ENCODE measurements around the gene SOX12.
"Not testable (repeated sequence)": the region's sequence is repeated elsewhere in the genome, so short reads cannot be mapped to it uniquely, and the experiment has no call there.

The SOX12 gene

DNA sequence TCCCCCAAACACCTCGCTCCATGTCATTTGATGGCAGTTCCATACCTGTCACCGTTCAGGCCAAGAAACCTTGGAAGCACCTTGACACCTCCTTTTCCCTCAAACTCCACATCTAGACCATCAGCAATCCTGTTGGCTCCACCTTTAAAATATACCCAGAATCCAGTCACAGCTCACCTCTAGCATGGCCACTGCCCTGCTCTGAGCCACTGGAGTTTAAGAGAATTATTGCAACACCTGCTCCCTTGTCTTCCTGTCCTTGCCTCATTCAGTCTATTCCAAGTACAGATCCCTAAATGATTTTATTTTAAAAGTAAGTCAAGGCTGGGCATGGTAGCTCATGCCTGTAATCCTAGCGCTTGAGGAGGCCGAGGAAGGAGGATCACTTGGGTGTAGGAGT is 43.6 kb downstream of the SOX12 start:
- TF ChIP-seq, protein P1, sequence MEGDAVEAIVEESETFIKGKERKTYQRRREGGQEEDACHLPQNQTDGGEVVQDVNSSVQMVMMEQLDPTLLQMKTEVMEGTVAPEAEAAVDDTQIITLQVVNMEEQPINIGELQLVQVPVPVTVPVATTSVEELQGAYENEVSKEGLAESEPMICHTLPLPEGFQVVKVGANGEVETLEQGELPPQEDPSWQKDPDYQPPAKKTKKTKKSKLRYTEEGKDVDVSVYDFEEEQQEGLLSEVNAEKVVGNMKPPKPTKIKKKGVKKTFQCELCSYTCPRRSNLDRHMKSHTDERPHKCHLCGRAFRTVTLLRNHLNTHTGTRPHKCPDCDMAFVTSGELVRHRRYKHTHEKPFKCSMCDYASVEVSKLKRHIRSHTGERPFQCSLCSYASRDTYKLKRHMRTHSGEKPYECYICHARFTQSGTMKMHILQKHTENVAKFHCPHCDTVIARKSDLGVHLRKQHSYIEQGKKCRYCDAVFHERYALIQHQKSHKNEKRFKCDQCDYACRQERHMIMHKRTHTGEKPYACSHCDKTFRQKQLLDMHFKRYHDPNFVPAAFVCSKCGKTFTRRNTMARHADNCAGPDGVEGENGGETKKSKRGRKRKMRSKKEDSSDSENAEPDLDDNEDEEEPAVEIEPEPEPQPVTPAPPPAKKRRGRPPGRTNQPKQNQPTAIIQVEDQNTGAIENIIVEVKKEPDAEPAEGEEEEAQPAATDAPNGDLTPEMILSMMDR (IDR thresholded peaks at IDR 0.05; ENCODE audit: extremely low read depth, missing control alignments) = no peak
- no peak for DNase-seq (ENCODE audit: low spot score)

- TF ChIP-seq, protein P1 (IDR thresholded peaks at IDR 0.05; ENCODE audit: extremely low read depth, missing control alignments) = no peak
- no peak for DNase-seq (ENCODE audit: low spot score)
Measured at GRCh38 chr20:370151-370600, 44.8 kb downstream of the SOX12 start.

DNA sequence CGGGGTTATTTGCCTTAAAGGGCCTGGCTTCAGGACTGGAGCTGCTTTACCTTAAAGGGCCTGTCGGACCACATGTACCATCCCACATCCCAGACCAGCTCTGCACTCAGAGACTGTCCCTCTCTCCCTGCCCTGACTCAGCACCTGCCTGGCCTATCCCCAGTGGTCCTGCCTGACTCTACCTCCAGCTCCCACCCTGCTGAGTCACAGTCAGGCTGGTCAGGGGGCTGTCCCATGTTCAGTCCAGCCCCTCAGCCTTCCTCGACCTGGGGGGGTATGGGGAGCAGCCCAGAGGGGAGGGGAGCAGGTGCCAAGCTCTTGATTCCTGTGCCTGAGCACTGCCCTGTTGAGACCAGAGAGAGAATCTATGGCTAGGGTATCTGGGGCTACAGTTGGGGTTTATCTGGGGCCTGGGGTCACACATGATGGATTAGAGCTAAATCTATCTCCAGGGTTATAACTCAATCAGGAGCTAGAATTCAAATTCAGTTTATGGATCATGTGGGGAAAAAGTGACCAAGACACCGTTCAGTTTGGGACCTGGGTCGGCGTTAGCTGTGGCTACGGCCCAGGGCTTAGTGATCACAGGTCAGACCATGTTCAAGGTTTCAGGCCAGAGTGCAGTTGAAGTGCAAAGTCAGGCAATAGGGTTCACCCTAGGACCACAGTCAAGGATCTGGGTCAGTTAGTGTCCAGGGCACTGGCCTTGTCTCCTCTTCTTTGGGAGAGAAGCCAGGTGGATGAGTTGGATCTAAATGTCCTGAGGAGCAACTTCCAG is 45.8 kb downstream of the SOX12 start:
- TF ChIP-seq, protein P1 (IDR thresholded peaks at IDR 0.05; ENCODE audit: extremely low read depth, missing control alignments) = no peak
- DNase-seq (ENCODE audit: low spot score) = no peak

GRCh38 chr20:371755-372542 is 46.6 kb downstream of the SOX12 start:
- no peak for DNase-seq (ENCODE audit: low spot score)
- TF ChIP-seq, protein P1 (IDR thresholded peaks at IDR 0.05; ENCODE audit: extremely low read depth, missing control alignments) = no peak

DNA sequence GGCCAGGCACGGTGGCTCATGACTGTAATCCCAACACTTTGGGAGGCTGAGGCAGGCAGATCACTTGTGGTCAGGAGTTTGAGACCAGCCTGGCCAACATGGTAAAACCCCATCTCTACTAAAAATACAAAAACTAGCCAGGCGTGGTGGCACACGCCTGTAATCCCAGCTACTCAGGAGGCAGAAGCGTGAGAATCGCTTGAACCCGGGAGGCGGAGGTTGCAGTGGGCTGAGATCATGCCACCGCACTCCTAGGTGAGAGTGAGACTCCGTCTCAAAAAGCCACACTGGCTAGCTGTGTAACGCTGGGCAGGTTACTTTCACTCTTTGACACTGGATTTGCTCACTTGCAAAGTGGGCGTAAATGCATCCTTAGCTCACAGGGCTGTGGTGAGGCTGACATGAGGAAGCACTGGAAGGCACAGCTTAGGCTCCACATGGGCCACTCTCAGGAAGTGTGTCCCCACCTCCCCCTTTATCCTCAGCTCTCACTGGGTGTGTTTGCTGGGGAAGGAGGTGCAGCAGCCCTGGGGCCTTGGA is 47.3 kb downstream of the SOX12 start:
- not testable (repeated sequence) for DNase-seq (ENCODE audit: low spot score)

GRCh38 chr20:373171-373890 is 48.0 kb downstream of the SOX12 start:
- no peak for DNase-seq (ENCODE audit: low spot score)
- TF ChIP-seq, protein P1 (IDR thresholded peaks at IDR 0.05; ENCODE audit: extremely low read depth, missing control alignments) = no peak

- no peak for DNase-seq (ENCODE audit: low spot score)
- TF ChIP-seq, protein P1 (IDR thresholded peaks at IDR 0.05; ENCODE audit: extremely low read depth, missing control alignments) = no peak
Measured at GRCh38 chr20:375265-375889, 50.0 kb downstream of the SOX12 start.
